ENCODE results near the gene LRFN5.

GRCh38 chr14:41783403-41783802 lies 176.7 kb downstream of the LRFN5 start:
- no peak for TF ChIP-seq CTCF (IDR thresholded peaks at IDR 0.05)
- no peak for TF ChIP-seq POLR2A (IDR thresholded peaks at IDR 0.05)
